ENCODE measurements around the gene DUSP6. TPM values are rescaled to one million over a fixed set of nuclear protein-coding genes. Genes with fewer than 3 reads are reported as not detected.

The DUSP6 gene
- total and polyA plus RNA-seq, 8 donors, result 5.3 to 26.1 (median 12.8) TPM

- no peak for TF ChIP-seq CTCF (IDR thresholded peaks at IDR 0.05)
- intact Hi-C loops (cut with DNase I), result no loop called here
- peaks cover 17 to 44% (median 38%) of the 10 kb centered on the region in 3 donors for H3K4me1 ChIP-seq
- no peaks in the 10 kb centered on the region for H3K36me3 ChIP-seq
- peak; percentile 44 to 72 (median 60) for ATAC-seq
- no peaks in the 10 kb centered on the region for H3K27me3 ChIP-seq
- WGBS, 2 donors, result 75 to 77% methylated on average over 6 of the region's 6 CpGs
- H3K27ac ChIP-seq, result peak overlapping the region in 3 of 4 donors; percentile 36 to 69 (median 58)
- DNase-seq, result no peak
- no peak for FAIRE-seq
- H3K4me3 ChIP-seq, result no peak overlapping the region
- H3K9me3 ChIP-seq, result no peaks in the 10 kb centered on the region
These were observed 31.1 kb upstream of the DUSP6 start for GRCh38 chr12:89383235-89384049.

- Histone ChIP-seq H3K9me3 (no peaks in the 10 kb centered on the region), H3K27me3 (no peaks in the 10 kb centered on the region), H3K4me3 (no peak overlapping the region), H3K36me3 (no peaks in the 10 kb centered on the region), H3K4me1 (peaks cover 17 to 44% (median 38%) of the 10 kb centered on the region in 3 donors), H3K27ac (peak overlapping the region in 1 of 4 donors; percentile 69)
- no peak for TF ChIP-seq CTCF (IDR thresholded peaks at IDR 0.05)
- DNase-seq (no peak), FAIRE-seq (no peak), ATAC-seq (no peak)
- intact Hi-C loops (cut with DNase I), result no loop called here
- WGBS, 2 donors, result 81 to 92% methylated on average over 5 of the region's 5 CpGs
These were observed 30.0 kb upstream of the DUSP6 start for GRCh38 chr12:89382328-89382727.

- Histone ChIP-seq H3K36me3 (no peaks in the 10 kb centered on the region), H3K27ac (no peak overlapping the region), H3K27me3 (no peaks in the 10 kb centered on the region), H3K4me3 (no peak overlapping the region), H3K9me3 (no peaks in the 10 kb centered on the region), H3K4me1 (peaks cover 17 to 28% (median 25%) of the 10 kb centered on the region in 3 donors)
- TF ChIP-seq CTCF (IDR thresholded peaks at IDR 0.05), result no peak
- no peak for ATAC-seq
- 87 to 92% methylated on average over 5 of the region's 5 CpGs for whole genome bisulfite sequencing, 2 donors
- no peak for FAIRE-seq
- DNase-seq, result no peak
- intact Hi-C loops (cut with DNase I), result no loop called here
These were observed 27.7 kb upstream of the DUSP6 start for GRCh38 chr12:89379839-89380467.

GRCh38 chr12:89379148-89379838, 27.0 kb upstream of the DUSP6 start:
- intact Hi-C loops (cut with DNase I), result no loop called here
- no peak for TF ChIP-seq CTCF (IDR thresholded peaks at IDR 0.05)
- Histone ChIP-seq H3K4me3 (no peak overlapping the region), H3K9me3 (no peaks in the 10 kb centered on the region), H3K27me3 (no peaks in the 10 kb centered on the region), H3K27ac (no peak overlapping the region), H3K4me1 (peaks cover 17 to 22% (median 18%) of the 10 kb centered on the region in 3 donors), H3K36me3 (no peaks in the 10 kb centered on the region)
- WGBS, 2 donors, result 68 to 70% methylated on average over 6 of the region's 6 CpGs
- ATAC-seq, result no peak
- DNase-seq, result no peak
- FAIRE-seq, result no peak
